Measurements from ENCODE around the gene MAML3.

GRCh38 chr4:139807483-139807882, 346.5 kb downstream of the MAML3 start:
- no peak for TF ChIP-seq GATA2 (IDR thresholded peaks at IDR 0.05; ENCODE audit: low read depth, low read length)
- no peak for TF ChIP-seq GATA3 (IDR thresholded peaks at IDR 0.05; ENCODE audit: low read depth, low read length)
